Adrenal gland (tissue), 5 donors: ENCODE data around the gene EGR4.

ENCODE experiments used
- CTCF ChIP-seq, 6 experiments: fragments of 450-650 bp in 4 of 6; fragments of 200-600 bp in 2 of 6; sonication (generic) in 1 of 6; IDR thresholded peaks; 1 replicate in 5 of 6; 2 replicates in 1 of 6; pipeline versions ENCODE4 v1.5.1 to v1.8.0; 2016 to 2021; ENCODE audit warnings: antibody characterized with exemption in 6 of 6, mild to moderate bottlenecking in 2 of 6, moderate library complexity in 1 of 6
- POLR2A ChIP-seq, 2 donors: fragments of 450-650 bp; IDR thresholded peaks; one replicate each; pipeline ENCODE4 v1.6.1; 2017; ENCODE audit warnings: antibody characterized with exemption in 2 of 2, mild to moderate bottlenecking in 2 of 2, moderate library complexity in 1 of 2
- donor health status: DM: no; HTN: no; CAD: no.

GRCh38 chr2:73262108-73262651 lies 31.2 kb downstream of the EGR4 start:
- TF ChIP-seq CTCF (IDR thresholded peaks at IDR 0.05) (no peak), POLR2A (IDR thresholded peaks at IDR 0.05) (no peak)
